HepG2 (cell line): Measurements from ENCODE around the gene CBLN3. TPM values are rescaled to one million over a fixed set of nuclear protein-coding genes. Genes with fewer than 3 reads are reported as not detected.

Experiments used
- HNF1A ChIP-seq, 2 experiments: sonication (generic) in 1 of 2; formaldehyde crosslinking in 1 of 2; IDR thresholded peaks; 2 replicates each; pipeline versions ENCODE4 v1.4.0 to v1.6.1; 2016 to 2020; ENCODE audit warnings: borderline replicate concordance in 1 of 2, low read depth in 1 of 2, mild to moderate bottlenecking in 1 of 2, missing genetic modification reagents in 1 of 2
- JUND ChIP-seq: sonication (generic); formaldehyde crosslinking; IDR thresholded peaks from 2 replicates; pipeline ENCODE4 v1.8.0; 2022; ENCODE audit warnings: mild to moderate bottlenecking, missing genetic modification reagents
- MED8 ChIP-seq: sonication (generic); formaldehyde crosslinking; IDR thresholded peaks from 2 replicates; pipeline ENCODE4 v1.8.1; 2023; ENCODE audit warnings: mild to moderate bottlenecking, missing genetic modification reagents; ENCODE audit not compliant: insufficient replicate concordance
- MEF2D ChIP-seq: sonication (generic); formaldehyde crosslinking; IDR thresholded peaks from 2 replicates; pipeline ENCODE4 v1.5.1; 2020; ENCODE audit warnings: mild to moderate bottlenecking, missing genetic modification reagents
- MIER2 ChIP-seq: IDR thresholded peaks from 2 replicates; pipeline ENCODE4 v1.6.1; 2016; ENCODE audit warnings: missing biosample characterization, missing genetic modification reagents
- PPARG ChIP-seq: conservative IDR thresholded peaks from 2 replicates; pipeline ENCODE4 v1.6.1; 2016; ENCODE audit warnings: missing biosample characterization, missing genetic modification reagents
- RELA ChIP-seq: sonication (generic); formaldehyde crosslinking; IDR thresholded peaks from 2 replicates; pipeline ENCODE4 v1.4.0; 2020; ENCODE audit warnings: missing genetic modification reagents
- SMYD3 ChIP-seq: sonication (generic); formaldehyde crosslinking; IDR thresholded peaks from 2 replicates; pipeline ENCODE4 v1.8.1; 2023; ENCODE audit warnings: mild to moderate bottlenecking, missing genetic modification reagents
- ZBTB3 ChIP-seq: sonication (generic); formaldehyde crosslinking; IDR thresholded peaks from 2 replicates; pipeline ENCODE4 v1.4.0; 2020; ENCODE audit warnings: low read depth, mild to moderate bottlenecking, moderate library complexity, missing genetic modification reagents, borderline replicate concordance
- ZFP36 ChIP-seq: fragments of 150-350 bp; IDR thresholded peaks from 2 replicates; pipeline ENCODE4 v1.6.1; 2018; ENCODE audit warnings: borderline replicate concordance, low read length, low read depth; ENCODE audit not compliant: partially characterized antibody
- ZKSCAN8 ChIP-seq: IDR thresholded peaks from 2 replicates; pipeline ENCODE4 v1.6.1; 2016; ENCODE audit warnings: borderline replicate concordance, missing genetic modification reagents, missing compliant biosample characterization
- ZNF556 ChIP-seq: sonication (generic); formaldehyde crosslinking; IDR thresholded peaks from 2 replicates; pipeline ENCODE4 v1.4.0; 2020; ENCODE audit warnings: mild to moderate bottlenecking, missing genetic modification reagents, borderline replicate concordance
- ZNF652 ChIP-seq: IDR thresholded peaks from 2 replicates; pipeline ENCODE4 v1.6.1; 2016; ENCODE audit warnings: low read depth, borderline replicate concordance
- ZNF672 ChIP-seq: sonication (generic); formaldehyde crosslinking; IDR thresholded peaks from 2 replicates; pipeline ENCODE4 v1.8.1; 2022; ENCODE audit warnings: missing genetic modification reagents
- ZNF883 ChIP-seq: sonication (generic); formaldehyde crosslinking; IDR thresholded peaks from 2 replicates; pipeline ENCODE4 v1.5.1; 2020; ENCODE audit warnings: mild to moderate bottlenecking, missing genetic modification reagents; ENCODE audit errors: not compliant biosample characterization
- polyA plus RNA-seq, 8 experiments: library from polyadenylated mRNA; depleted of rRNA in 3 of 8; stranded (reverse) in 7 of 8; unstranded in 1 of 8; fragments of >200 nt; fragmentation: Illumina TruSeq in 4 of 8; extraction: Trizol in 4 of 8; gene quantifications; 2 replicates each; pipeline versions ENCODE4 v1.2.1 to v1.2.3, GENCODE V29; 2011 to 2016; ENCODE audit warnings: low read depth in 4 of 8, missing spikeins in 1 of 8, mixed read lengths in 1 of 8; ENCODE audit not compliant: insufficient read depth in 1 of 8
- total RNA-seq, 5 experiments: library from RNA; depleted of rRNA; stranded (reverse); fragments of >200 nt; fragmentation: Illumina TruSeq; extraction: Trizol; gene quantifications; 2 replicates each; pipeline ENCODE4 v1.2.3, GENCODE V29; 2016; ENCODE audit warnings: low read depth in 1 of 5
- TF ChIP-seq, protein P1 (sequence below): sonication (generic); formaldehyde crosslinking; IDR thresholded peaks from one replicate; pipeline ENCODE4 v1.5.1; 2020; ENCODE audit warnings: mild to moderate bottlenecking, missing genetic modification reagents; ENCODE audit errors: not compliant biosample characterization

Gene CBLN3
- total and polyA plus RNA-seq, 2 of the 13 experiments (the other 11 are each of a cell fraction or from before 2014, with no cell fraction given), result 0.66 to 0.98 TPM

GRCh38 chr14:24426912-24427536, 2.4 kb downstream of the CBLN3 start (continued):
- TF ChIP-seq, protein P1, sequence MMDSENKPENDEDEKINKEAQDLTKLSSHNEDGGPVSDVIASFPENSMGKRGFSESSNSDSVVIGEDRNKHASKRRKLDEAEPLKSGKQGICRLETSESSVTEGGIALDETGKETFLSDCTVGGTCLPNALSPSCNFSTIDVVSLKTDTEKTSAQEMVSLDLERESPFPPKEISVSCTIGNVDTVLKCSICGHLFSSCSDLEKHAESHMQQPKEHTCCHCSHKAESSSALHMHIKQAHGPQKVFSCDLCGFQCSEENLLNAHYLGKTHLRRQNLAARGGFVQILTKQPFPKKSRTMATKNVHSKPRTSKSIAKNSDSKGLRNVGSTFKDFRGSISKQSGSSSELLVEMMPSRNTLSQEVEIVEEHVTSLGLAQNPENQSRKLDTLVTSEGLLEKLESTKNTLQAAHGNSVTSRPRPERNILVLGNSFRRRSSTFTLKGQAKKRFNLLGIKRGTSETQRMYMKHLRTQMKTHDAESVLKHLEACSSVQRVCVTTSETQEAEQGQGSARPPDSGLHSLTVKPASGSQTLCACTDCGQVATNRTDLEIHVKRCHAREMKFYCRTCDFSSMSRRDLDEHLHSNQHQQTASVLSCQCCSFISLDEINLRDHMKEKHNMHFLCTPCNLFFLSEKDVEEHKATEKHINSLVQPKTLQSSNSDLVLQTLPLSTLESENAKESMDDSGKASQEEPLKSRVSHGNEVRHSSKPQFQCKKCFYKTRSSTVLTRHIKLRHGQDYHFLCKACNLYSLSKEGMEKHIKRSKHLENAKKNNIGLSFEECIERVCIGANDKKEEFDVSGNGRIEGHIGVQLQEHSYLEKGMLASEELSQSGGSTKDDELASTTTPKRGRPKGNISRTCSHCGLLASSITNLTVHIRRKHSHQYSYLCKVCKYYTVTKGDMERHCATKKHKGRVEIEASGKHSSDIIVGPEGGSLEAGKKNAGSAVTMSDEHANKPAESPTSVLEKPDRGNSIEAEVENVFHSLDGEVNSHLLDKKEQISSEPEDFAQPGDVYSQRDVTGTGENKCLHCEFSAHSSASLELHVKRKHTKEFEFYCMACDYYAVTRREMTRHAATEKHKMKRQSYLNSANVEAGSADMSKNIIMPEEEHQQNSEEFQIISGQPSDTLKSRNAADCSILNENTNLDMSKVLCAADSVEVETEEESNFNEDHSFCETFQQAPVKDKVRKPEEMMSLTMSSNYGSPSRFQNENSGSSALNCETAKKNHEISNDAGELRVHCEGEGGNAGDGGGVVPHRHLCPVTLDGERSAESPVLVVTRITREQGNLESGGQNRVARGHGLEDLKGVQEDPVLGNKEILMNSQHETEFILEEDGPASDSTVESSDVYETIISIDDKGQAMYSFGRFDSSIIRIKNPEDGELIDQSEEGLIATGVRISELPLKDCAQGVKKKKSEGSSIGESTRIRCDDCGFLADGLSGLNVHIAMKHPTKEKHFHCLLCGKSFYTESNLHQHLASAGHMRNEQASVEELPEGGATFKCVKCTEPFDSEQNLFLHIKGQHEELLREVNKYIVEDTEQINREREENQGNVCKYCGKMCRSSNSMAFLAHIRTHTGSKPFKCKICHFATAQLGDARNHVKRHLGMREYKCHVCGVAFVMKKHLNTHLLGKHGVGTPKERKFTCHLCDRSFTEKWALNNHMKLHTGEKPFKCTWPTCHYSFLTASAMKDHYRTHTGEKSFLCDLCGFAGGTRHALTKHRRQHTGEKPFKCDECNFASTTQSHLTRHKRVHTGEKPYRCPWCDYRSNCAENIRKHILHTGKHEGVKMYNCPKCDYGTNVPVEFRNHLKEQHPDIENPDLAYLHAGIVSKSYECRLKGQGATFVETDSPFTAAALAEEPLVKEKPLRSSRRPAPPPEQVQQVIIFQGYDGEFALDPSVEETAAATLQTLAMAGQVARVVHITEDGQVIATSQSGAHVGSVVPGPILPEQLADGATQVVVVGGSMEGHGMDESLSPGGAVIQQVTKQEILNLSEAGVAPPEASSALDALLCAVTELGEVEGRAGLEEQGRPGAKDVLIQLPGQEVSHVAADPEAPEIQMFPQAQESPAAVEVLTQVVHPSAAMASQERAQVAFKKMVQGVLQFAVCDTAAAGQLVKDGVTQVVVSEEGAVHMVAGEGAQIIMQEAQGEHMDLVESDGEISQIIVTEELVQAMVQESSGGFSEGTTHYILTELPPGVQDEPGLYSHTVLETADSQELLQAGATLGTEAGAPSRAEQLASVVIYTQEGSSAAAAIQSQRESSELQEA (CRISPR knock-in tag), result no peak
- TF ChIP-seq ZNF652 (CRISPR knock-in tag) (peak; percentile 26; the same call in 1 of the 2 replicates), ZKSCAN8 (CRISPR knock-in tag) (no peak), MIER2 (CRISPR knock-in tag) (no peak), RELA (CRISPR knock-in tag) (no peak), HNF1A (IDR thresholded peaks at IDR 0.05; ENCODE audit: low read depth) (no peak), HNF1A (CRISPR knock-in tag; IDR thresholded peaks at IDR 0.05; ENCODE audit: borderline replicate concordance) (peak; percentile 53; the same call in 1 of the 2 replicates), ZNF556 (CRISPR knock-in tag) (peak; percentile 93; the same call in 1 of the 2 replicates), MEF2D (CRISPR knock-in tag) (peak; percentile 34; the same call in 1 of the 2 replicates), ZNF883 (CRISPR knock-in tag) (peak; percentile 40), PPARG (CRISPR knock-in tag) (peak; percentile 67; the same call in 1 of the 2 replicates), ZNF672 (CRISPR knock-in tag) (no peak), ZFP36 (no peak), SMYD3 (no peak; the same call in 1 of the 2 replicates), JUND (no peak), MED8 (CRISPR knock-in tag) (no peak), ZBTB3 (CRISPR knock-in tag) (0 out of 2 replicates have a peak, but pooled peaks have one; percentile 34)
